KBM-7 (cell line): ENCODE data around the gene TCFL5.
A peak's percentile ranks its signal among the peaks of the same experiment; 100 is the strongest.

Source experiments
- DNase-seq: peaks from one replicate; pipeline ENCODE4 v3.0.0-alpha.2; 2015
- in situ Hi-C: fragments of 300-500 bp; cut with MboI; formaldehyde crosslinking; loops from 2 replicates; pipeline ENCODE4 v1.14.3; 2020; ENCODE audit warnings: low sequenced_read_pairs, low pct_unique_long_range_greater_than_20kb, mixed read lengths

Gene TCFL5

GRCh38 chr20:62861726-62862336 is at the start of gene TCFL5:
TSS of gene TCFL5 (minus strand) at chr20:62861822. CDS start at chr20:62861670, 152 bp downstream.
- peak; percentile 70 for DNase-seq
- in situ Hi-C loops: no loop called here

GRCh38 chr20:62910777-62911497 is 49.3 kb upstream of the TCFL5 start:
- in situ Hi-C loops: no loop called here
- DNase-seq: no peak

- no peak for DNase-seq
- in situ Hi-C loops: no loop called here
Observed at GRCh38 chr20:62910217-62910766, 48.7 kb upstream of the TCFL5 start.

GRCh38 chr20:62908971-62909791 is 47.6 kb upstream of the TCFL5 start:
- in situ Hi-C loops: no loop called here
- DNase-seq: no peak

- peak; percentile 32 for DNase-seq
- in situ Hi-C loops: no loop called here
Observed at GRCh38 chr20:62907384-62908317, 46.0 kb upstream of the TCFL5 start.

- DNase-seq: no peak
- in situ Hi-C loops: no loop called here
Observed at GRCh38 chr20:62906647-62907375, 45.2 kb upstream of the TCFL5 start.

DNA sequence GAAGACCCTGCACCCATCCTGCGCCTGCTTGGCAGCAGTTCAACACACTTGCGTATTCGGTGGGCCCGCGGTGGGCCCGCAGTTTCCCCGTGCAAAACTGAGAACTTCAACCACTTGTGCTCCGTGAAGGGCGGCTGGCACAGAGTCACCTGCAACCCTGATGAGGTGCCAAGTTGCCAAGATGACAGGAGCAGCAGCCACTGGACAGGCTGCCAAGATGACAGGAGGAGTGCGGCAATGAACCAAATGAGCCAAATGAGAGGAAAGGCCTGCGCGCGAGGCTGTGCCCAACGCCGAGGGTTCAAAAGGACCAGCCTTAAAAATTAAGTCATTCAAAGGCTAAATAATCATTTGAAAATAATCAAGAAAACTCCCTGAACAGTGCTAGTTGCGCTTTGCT is 44.6 kb upstream of the TCFL5 start:
- no peak for DNase-seq
- in situ Hi-C loops: no loop called here

- no peak for DNase-seq
- in situ Hi-C loops: no loop called here
Observed at GRCh38 chr20:62905536-62906117, 44.0 kb upstream of the TCFL5 start.

- in situ Hi-C loops: no loop called here
- DNase-seq: no peak
Observed at GRCh38 chr20:62902926-62903615, 41.4 kb upstream of the TCFL5 start.

- in situ Hi-C loops: no loop called here
- no peak for DNase-seq
Observed at GRCh38 chr20:62901891-62902290, 40.3 kb upstream of the TCFL5 start.

GRCh38 chr20:62900692-62901584 is 39.3 kb upstream of the TCFL5 start:
- in situ Hi-C loops: no loop called here
- DNase-seq: no peak

DNA sequence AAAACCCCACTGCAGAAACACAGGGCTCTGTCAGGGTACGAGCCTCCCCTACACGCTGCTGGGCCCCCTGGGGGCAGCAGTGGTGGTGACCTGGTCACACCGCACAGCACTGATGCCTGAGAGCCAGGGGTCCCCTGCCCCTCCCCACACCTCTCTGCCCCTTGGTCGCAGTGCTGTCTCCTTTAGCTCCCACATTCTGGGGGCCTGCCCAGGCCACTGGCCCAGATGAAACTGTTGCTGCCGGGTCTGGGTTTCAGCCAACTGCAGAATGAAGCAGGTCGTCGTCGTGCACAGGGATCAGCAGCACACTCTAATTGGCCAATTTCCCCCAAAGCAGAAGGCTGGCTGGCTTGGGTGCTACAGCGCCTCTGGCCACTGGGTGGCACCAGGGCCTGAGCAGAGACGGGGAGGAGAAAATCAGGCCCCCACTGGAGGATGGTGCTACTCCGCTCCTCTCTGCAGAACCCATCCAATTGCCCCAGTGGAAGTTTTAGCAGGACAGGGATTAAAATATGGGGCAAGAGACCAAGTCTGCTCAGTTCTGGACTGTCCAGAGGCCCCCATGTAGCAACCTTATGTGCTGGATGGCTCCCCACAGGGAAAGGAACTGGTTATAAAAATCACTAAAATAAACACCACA is 38.5 kb upstream of the TCFL5 start:
- in situ Hi-C loops: no loop called here
- DNase-seq: peak; percentile 85

DNA sequence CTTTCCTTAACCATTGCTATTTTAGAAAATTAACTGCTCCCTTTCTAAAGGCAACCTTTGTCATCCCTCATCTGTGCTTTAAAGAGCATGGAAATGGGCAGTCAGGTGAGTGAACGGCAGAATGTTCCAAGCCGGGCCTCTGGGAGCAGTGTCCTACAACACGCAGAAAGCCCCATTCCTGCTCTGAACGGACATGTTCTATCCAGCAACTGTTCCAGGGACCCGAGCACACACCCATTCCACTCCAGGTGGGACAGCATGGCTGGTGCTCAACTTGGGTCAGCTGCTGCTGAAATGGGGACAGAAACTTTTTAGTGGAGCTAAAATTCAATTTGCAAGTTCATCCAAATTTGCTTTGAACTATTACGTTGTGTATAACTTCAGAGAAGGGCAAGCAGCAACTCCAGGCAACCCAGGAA is 38.0 kb upstream of the TCFL5 start:
- in situ Hi-C loops: no loop called here
- no peak for DNase-seq

DNA sequence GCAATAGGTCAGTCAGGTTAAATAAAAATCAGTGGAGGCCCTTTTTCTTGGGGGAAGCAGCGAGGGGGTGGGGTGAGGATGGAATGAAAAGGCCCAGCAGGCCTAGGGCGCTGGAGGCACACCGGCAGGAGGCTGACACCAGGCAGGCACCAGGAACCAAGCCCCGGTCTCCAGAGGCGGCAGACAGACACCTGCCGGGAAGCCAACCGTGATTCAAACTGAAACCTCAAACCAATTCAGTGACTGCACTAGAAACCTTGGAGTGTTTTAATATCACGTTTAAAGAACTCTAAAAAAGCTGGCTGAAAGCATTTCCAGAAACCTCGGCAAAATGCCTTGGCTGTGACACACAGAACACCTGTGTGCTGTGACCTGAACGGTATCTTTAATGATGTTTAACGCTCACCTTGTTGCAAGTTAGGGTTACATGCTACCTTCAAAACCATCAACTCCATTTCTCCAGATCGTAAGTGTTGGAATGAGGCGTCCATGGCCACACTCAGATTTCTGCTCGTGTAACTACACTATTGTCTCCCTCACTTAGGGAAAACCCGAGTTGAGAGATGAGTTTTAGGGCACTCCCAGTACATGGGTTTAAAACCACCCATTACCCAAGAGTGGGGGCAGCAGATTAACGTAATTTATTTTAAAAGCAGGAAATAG is 37.5 kb upstream of the TCFL5 start:
- DNase-seq: no peak
- in situ Hi-C loops: no loop called here
